Measurements from ENCODE around the gene PPP6R2.

Gene PPP6R2

DNA sequence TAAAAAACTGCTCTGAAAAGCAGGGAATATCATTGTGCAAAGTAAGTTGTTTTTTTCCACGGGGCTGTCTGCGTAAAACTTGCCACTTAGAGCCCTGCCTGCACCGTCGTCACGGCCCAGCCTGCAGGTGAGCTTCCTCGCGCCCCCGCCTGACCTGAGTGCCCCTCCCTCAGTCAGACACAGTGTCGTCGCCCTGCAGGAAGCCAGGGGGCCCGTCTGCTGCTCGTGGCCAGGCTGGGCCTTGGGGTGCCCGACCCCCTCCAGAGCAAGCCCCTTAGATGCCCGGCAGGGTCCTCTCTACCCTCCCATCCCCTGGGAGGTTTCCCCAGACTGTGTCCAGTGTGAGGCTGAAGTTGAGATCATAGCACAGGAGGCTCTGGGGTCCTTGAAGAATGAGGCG is 100.1 kb downstream of the PPP6R2 start:
- Histone ChIP-seq H4K20me1 (ENCODE audit: insufficient read depth, low read length) (no peaks in the 10 kb centered on the region), H3K4me2 (ENCODE audit: low read length) (no peak overlapping the region), H3K27ac (ENCODE audit: low read depth, low read length, poor library complexity, severe bottlenecking) (peak overlapping the region; percentile 97), H3K4me1 (ENCODE audit: insufficient read depth, low read length, severe bottlenecking) (peaks cover 39% of the 10 kb centered on the region), H3K9ac (ENCODE audit: low read length) (no peak overlapping the region), H3K9me3 (ENCODE audit: low read length) (no peaks in the 10 kb centered on the region), H3K79me2 (ENCODE audit: insufficient read depth, low read length) (no peaks in the 10 kb centered on the region), H3F3A (ENCODE audit: insufficient read depth, low read length) (no peaks in the 10 kb centered on the region), H3K27me3 (ENCODE audit: insufficient read depth, low read length) (no peaks in the 10 kb centered on the region), H3K4me3 (ENCODE audit: low read depth, low read length, poor library complexity, severe bottlenecking) (no peak overlapping the region), H2AFZ (ENCODE audit: low read length) (no peak overlapping the region), H3K36me3 (ENCODE audit: insufficient read depth, low read length) (peaks cover 75% of the 10 kb centered on the region), H3K9me2 (ENCODE audit: low read depth, low read length) (no peaks in the 10 kb centered on the region)
- no peak for TF ChIP-seq EZH2 (IDR thresholded peaks at IDR 0.05; ENCODE audit: borderline replicate concordance, low read length)
- TF ChIP-seq, protein P1, sequence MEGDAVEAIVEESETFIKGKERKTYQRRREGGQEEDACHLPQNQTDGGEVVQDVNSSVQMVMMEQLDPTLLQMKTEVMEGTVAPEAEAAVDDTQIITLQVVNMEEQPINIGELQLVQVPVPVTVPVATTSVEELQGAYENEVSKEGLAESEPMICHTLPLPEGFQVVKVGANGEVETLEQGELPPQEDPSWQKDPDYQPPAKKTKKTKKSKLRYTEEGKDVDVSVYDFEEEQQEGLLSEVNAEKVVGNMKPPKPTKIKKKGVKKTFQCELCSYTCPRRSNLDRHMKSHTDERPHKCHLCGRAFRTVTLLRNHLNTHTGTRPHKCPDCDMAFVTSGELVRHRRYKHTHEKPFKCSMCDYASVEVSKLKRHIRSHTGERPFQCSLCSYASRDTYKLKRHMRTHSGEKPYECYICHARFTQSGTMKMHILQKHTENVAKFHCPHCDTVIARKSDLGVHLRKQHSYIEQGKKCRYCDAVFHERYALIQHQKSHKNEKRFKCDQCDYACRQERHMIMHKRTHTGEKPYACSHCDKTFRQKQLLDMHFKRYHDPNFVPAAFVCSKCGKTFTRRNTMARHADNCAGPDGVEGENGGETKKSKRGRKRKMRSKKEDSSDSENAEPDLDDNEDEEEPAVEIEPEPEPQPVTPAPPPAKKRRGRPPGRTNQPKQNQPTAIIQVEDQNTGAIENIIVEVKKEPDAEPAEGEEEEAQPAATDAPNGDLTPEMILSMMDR (IDR thresholded peaks at IDR 0.05; ENCODE audit: low read length): no peak

- no peak for TF ChIP-seq EZH2 (IDR thresholded peaks at IDR 0.05; ENCODE audit: borderline replicate concordance, low read length)
- TF ChIP-seq, protein P1 (IDR thresholded peaks at IDR 0.05; ENCODE audit: low read length): no peak
- Histone ChIP-seq H3K4me2 (ENCODE audit: low read length) (no peak overlapping the region), H2AFZ (ENCODE audit: low read length) (no peak overlapping the region), H3K4me1 (ENCODE audit: insufficient read depth, low read length, severe bottlenecking) (peaks cover 48% of the 10 kb centered on the region), H3K4me3 (ENCODE audit: low read depth, low read length, poor library complexity, severe bottlenecking) (no peak overlapping the region), H3K79me2 (ENCODE audit: insufficient read depth, low read length) (no peaks in the 10 kb centered on the region), H3K9ac (ENCODE audit: low read length) (no peak overlapping the region; the same call in 1 of the 2 replicates), H3F3A (ENCODE audit: insufficient read depth, low read length) (no peaks in the 10 kb centered on the region), H3K9me2 (ENCODE audit: low read depth, low read length) (no peaks in the 10 kb centered on the region), H3K27ac (ENCODE audit: low read depth, low read length, poor library complexity, severe bottlenecking) (peak overlapping the region; percentile 97), H4K20me1 (ENCODE audit: insufficient read depth, low read length) (no peaks in the 10 kb centered on the region), H3K9me3 (ENCODE audit: low read length) (no peaks in the 10 kb centered on the region), H3K36me3 (ENCODE audit: insufficient read depth, low read length) (peaks cover 75% of the 10 kb centered on the region), H3K27me3 (ENCODE audit: insufficient read depth, low read length) (no peaks in the 10 kb centered on the region)
Observed at GRCh38 chr22:50443801-50444625, 100.9 kb downstream of the PPP6R2 start.

- H3F3A ChIP-seq (ENCODE audit: insufficient read depth, low read length): no peaks in the 10 kb centered on the region
- no peak overlapping the region for H3K4me3 ChIP-seq (ENCODE audit: low read depth, low read length, poor library complexity, severe bottlenecking)
- H3K9me2 ChIP-seq (ENCODE audit: low read depth, low read length): no peaks in the 10 kb centered on the region
- no peaks in the 10 kb centered on the region for H3K27me3 ChIP-seq (ENCODE audit: insufficient read depth, low read length)
- H3K4me1 ChIP-seq (ENCODE audit: insufficient read depth, low read length, severe bottlenecking): peaks cover 54% of the 10 kb centered on the region
- H3K27ac ChIP-seq (ENCODE audit: low read depth, low read length, poor library complexity, severe bottlenecking): peak overlapping the region; percentile 97
- TF ChIP-seq, protein P1 (IDR thresholded peaks at IDR 0.05; ENCODE audit: low read length): no peak
- no peak for TF ChIP-seq EZH2 (IDR thresholded peaks at IDR 0.05; ENCODE audit: borderline replicate concordance, low read length)
- H3K4me2 ChIP-seq (ENCODE audit: low read length): peak overlapping the region; percentile 42
- no peak overlapping the region for H2AFZ ChIP-seq (ENCODE audit: low read length)
- H3K9me3 ChIP-seq (ENCODE audit: low read length): no peaks in the 10 kb centered on the region
- H3K9ac ChIP-seq (ENCODE audit: low read length): peak overlapping the region; percentile 48; the same call in 1 of the 2 replicates
- H3K79me2 ChIP-seq (ENCODE audit: insufficient read depth, low read length): no peaks in the 10 kb centered on the region
- H3K36me3 ChIP-seq (ENCODE audit: insufficient read depth, low read length): peaks cover 71% of the 10 kb centered on the region
- no peaks in the 10 kb centered on the region for H4K20me1 ChIP-seq (ENCODE audit: insufficient read depth, low read length)
Observed at GRCh38 chr22:50444663-50445062, 101.5 kb downstream of the PPP6R2 start.

Measured in OCI-LY1 (cell line).